IPS DF 6.9 (cell line): ENCODE measurements around the gene UBL4A.

Source experiments
- DNase-seq: peaks from one replicate; pipeline ENCODE4 v3.0.0-alpha.2; 2013; ENCODE audit warnings: low read depth, low spot score
- H3K27ac ChIP-seq: one replicate; pipeline ENCODE4 v1.5.1; 2013; ENCODE audit warnings: low read length, control low read depth
- H3K27me3 ChIP-seq: 2 replicates; pipeline ENCODE4 v1.6.1; 2013; ENCODE audit warnings: mild to moderate bottlenecking, low read length; ENCODE audit not compliant: control insufficient read depth, insufficient read depth
- H3K36me3 ChIP-seq: 2 replicates; pipeline ENCODE4 v1.6.1; 2013; ENCODE audit warnings: low read length; ENCODE audit not compliant: control insufficient read depth, insufficient read depth
- H3K4me1 ChIP-seq: 2 replicates; pipeline ENCODE4 v1.6.1; 2013; ENCODE audit warnings: low read length; ENCODE audit not compliant: control insufficient read depth, insufficient read depth
- H3K4me3 ChIP-seq: 2 replicates; pipeline ENCODE4 v1.5.1; 2013; ENCODE audit warnings: mild to moderate bottlenecking, low read length
- H3K9me3 ChIP-seq: 2 replicates; pipeline ENCODE4 v1.6.1; 2013; ENCODE audit warnings: low read length, inconsistent platforms; ENCODE audit not compliant: control insufficient read depth, insufficient read depth
- WGBS: extraction: QIAGEN DNeasy Blood & Tissue Kit; methylation state at CpG from one replicate; pipeline ENCODE4 v1.1.7; 2013; ENCODE audit warnings: mixed read lengths, missing lambda C conversion rate; ENCODE audit not compliant: insufficient read length, insufficient coverage; 5-methylcytosine and 5-hydroxymethylcytosine counted together

The UBL4A gene

DNA sequence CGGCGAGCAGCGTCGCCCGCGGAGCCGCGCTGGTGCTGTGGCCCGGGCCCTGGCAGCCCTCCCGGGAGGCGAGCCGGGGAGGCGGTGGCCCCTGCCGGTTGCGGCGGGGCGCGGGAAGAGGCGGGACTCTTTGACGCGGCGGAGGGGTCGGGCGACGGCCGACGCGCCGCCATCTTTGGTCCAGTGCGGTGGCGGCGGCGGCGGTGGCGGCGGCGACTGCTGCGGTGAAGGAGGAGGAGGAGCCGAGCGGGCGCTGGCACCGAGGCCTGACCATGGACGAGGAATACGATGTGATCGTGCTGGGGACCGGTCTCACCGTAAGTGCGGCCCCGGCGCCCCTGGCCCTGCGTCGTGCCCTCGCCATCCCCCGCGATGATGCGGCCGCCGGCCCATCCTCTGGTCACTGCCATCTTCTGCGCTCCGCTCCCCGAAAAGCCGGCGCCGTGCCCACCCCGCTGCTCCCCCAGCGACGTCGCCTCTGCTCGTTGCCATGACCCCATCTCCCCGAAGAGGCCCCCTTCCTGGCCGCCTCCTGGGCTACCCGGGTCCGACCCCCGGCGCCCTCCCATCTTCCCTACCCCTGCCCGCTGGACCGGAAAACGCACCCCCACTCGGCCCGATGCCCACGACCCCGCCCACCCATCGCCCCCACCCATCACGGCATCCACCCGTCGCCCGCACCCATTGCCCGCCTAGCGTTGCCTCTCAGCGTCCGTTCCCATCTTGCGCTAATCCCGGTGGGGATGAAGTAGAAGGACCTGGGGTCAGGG is 49.2 kb downstream of the UBL4A start, which contains the start of gene GDI1:
Gene GDI1 (plus strand): TSS at position 172 of the 770 bp plus-strand sequence. CDS start 101 bp downstream, at position 273.
- no peak for DNase-seq
- no peaks in the 10 kb centered on the region for H3K27me3 ChIP-seq
- H3K36me3 ChIP-seq: peaks cover 25% of the 10 kb centered on the region
- H3K9me3 ChIP-seq: no peaks in the 10 kb centered on the region
- WGBS: no CpG with 5 or more reads among the region's 93 CpGs
- no peak within 1 kb of the TSS for H3K27ac ChIP-seq
- peak within 1 kb of the TSS; percentile 97; the same call in 1 of the 2 replicates for H3K4me3 ChIP-seq
- no peaks in the 10 kb centered on the region for H3K4me1 ChIP-seq

GRCh38 chrX:154436374-154436982 is 49.9 kb downstream of the UBL4A start:
- peak overlapping the region; percentile 97; the same call in 1 of the 2 replicates for H3K4me3 ChIP-seq
- no peaks in the 10 kb centered on the region for H3K9me3 ChIP-seq
- no peak for DNase-seq
- no peaks in the 10 kb centered on the region for H3K4me1 ChIP-seq
- no CpG with 5 or more reads among the region's 78 CpGs for WGBS
- H3K36me3 ChIP-seq: peaks cover 20% of the 10 kb centered on the region
- H3K27ac ChIP-seq: no peak overlapping the region
- no peaks in the 10 kb centered on the region for H3K27me3 ChIP-seq

DNA sequence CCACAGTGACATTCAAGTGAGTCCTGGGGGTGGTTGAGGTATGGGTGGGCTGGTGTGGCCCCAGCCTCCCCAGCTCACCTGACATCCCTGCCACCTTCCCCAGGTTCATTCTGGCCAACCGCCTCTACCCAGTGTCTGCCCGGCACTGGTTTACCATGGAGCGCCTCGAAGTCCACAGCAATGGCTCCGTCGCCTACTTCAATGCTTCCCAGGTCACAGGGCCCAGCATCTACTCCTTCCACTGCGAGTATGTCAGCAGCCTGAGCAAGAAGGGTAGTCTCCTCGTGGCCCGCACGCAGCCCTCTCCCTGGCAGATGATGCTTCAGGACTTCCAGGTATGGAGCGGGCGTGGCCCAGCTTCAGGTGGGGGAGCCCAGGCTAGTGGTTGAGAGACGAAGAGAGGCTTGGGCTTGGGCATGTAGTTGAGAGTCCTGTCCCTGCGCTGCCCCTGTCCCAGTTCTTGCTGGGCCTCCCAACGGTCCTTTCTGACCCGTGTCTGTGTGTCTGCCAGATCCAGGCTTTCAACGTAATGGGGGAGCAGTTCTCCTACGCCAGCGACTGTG is 51.2 kb downstream of the UBL4A start:
- H3K36me3 ChIP-seq: peaks cover 15% of the 10 kb centered on the region
- H3K27me3 ChIP-seq: no peaks in the 10 kb centered on the region
- no peaks in the 10 kb centered on the region for H3K9me3 ChIP-seq
- no peak overlapping the region for H3K4me3 ChIP-seq
- no CpG with 5 or more reads among the region's 19 CpGs for WGBS
- DNase-seq: no peak
- H3K27ac ChIP-seq: no peak overlapping the region
- no peaks in the 10 kb centered on the region for H3K4me1 ChIP-seq

GRCh38 chrX:154434394-154435168 is 51.8 kb downstream of the UBL4A start:
- Histone ChIP-seq H3K36me3 (peaks cover 13% of the 10 kb centered on the region), H3K4me1 (no peaks in the 10 kb centered on the region), H3K9me3 (no peaks in the 10 kb centered on the region), H3K4me3 (no peak overlapping the region), H3K27ac (no peak overlapping the region), H3K27me3 (no peaks in the 10 kb centered on the region)
- WGBS: no CpG with 5 or more reads among the region's 7 CpGs
- DNase-seq: no peak
